ENCODE measurements around the gene NUTF2. TPM values are rescaled to one million over a fixed set of nuclear protein-coding genes. Genes with fewer than 3 reads are reported as not detected.
"Not testable (repeated sequence)": the region's sequence is repeated elsewhere in the genome, so short reads cannot be mapped to it uniquely, and the experiment has no call there.

Gene NUTF2
- 176 and 260 TPM in 2 replicates for total RNA-seq

DNA sequence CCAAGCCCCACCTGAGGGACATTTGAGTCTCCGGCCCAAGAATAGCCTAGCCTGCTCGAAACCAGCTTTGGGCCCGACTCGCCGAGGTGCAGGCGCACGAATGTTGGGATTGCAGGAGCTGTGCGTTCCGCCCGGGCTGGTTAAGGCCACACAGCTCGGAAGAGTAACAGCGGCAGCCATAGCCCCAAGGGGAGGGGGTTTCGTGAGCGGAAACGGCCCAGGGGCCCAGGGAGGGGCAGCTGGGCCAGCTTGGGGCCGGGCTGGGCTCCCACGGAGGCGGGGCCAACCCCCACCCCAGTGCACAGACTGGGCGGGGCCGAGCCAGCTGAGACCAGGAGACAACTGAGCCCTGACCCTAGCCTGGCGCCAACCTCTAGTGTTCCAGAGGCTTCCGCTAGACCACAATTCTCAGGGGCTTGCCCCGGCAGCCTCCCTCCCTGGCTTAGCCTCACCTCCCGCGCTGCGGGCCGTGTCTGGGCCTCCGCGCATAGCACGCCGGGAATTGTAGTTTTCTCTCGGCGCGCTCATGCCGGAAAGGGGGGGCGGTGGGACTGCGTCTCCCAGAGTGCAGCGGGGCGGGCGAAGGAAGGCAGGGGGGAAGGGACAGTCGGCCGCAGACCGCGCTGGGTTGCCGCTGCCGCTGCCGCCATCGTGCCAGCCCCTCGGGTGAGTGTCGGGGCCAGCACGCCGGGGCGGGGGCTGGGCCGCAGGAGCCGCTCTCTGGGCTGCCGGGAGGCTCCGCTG, at the start of gene NUTF2:
NUTF2 (plus strand) TSS at position 614 of the 744 bp plus-strand sequence. CDS start 18,198 bp downstream, outside the sequence.
- peak; percentile 94 for DNase-seq

DNA sequence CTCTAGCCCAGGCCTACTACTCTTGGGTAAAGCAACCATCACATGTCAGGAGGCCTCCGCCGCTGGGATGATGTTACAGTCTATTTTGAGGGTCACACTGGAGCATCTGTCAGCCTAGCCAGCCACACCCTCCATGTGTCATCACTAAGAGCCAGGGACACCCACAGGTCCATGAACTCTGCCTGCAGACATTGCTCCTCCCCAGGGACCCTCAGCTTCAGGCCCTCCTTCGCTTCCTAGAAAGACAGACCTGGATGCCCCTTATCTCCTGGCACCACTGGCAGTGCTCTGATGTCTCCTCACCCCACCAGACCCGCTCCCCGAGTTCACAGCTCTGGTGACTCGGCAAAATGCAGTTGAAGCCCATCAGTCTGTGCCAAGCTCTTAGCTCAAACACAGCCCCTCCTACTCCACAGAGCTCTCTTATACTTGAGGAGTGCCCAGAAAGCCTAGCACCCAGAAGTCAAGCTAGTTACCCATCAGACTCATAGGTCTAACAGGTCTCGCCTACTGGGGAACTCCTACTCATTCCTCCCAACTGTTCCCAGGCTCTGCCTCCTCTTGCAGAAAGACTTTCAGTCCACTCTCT, 46.3 kb upstream of the NUTF2 start:
- no peak for DNase-seq

- DNase-seq = no peak
Measured at GRCh38 chr16:67801241-67801640, 45.5 kb upstream of the NUTF2 start.

DNA sequence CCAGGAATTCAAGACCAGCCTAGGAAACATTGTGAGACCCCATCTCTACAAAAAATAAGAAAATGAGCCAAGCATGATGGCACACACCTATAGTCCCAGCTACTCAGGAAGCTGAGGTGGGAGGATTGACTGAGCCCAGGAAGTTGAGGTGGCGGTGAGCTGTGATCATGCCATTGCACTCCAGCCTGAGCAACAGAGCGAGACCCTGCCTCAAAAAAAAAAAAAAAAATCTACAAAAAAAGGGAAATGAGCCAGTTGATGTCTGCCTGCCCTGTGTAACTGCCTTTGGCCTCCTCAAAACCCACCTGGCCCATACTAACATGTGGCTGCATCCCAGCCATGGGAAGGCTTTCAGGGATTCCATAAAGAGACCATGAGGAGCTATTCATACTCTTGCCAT, 44.9 kb upstream of the NUTF2 start:
- DNase-seq = no peak

DNA sequence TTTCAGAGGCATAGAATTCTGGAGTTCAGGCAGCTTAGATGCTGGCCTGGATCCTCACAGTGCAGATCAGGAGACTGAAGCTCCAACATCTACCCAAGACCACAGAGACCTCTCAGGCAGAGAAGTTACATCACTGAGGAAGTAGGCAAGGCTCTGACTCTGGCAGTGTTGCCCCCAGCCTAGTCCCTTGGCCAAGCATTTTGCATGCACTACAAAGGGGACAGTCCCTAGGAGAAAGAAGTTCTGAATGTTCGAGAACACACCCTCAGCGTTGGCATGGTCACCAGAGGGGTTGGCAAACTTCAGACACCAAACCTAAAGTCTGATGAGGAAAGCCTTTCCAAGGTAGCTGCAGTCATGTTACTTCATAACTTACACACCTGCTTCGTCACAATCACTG, 42.8 kb upstream of the NUTF2 start:
- no peak for DNase-seq

GRCh38 chr16:67804853-67805542, 41.7 kb upstream of the NUTF2 start:
- no peak for DNase-seq

GRCh38 chr16:67805718-67806427, 40.9 kb upstream of the NUTF2 start:
- no peak for DNase-seq

GRCh38 chr16:67806428-67807147, 40.1 kb upstream of the NUTF2 start, which contains the start of the genes RANBP10 and TSNAXIP1:
RANBP10 (minus strand) TSS chr16:67806560; CDS start chr16:67806536, 24 bp downstream.
TSNAXIP1 (plus strand) TSS chr16:67806889; CDS start chr16:67807150, 261 bp downstream.
- peak; percentile 99 for DNase-seq

DNA sequence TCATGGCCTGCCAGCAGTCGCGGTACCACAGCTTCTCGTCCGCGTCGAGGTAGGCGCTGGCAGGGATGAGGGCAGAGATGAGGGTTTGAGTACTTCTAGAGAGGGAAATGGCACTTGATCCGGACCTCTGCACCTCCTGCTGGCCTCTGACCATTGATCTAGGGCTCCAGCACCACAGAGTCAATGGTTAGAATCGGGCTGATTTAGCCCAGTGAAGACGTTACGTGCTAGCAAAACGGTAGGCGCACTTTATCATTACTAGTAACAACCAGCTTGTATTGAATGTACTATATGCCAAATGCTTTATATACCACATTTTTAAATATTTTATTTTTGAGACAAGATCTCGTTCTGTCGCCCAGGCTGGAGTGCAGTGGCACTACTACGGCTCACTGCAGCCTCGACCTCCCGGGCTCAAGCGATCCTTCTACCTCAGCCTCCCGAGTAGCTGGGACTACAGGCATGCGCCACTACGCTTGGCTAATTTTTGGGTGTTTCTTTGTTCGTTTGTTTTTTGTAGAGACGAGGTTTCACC, 39.5 kb upstream of the NUTF2 start:
- DNase-seq = no peak

- no peak for DNase-seq
Measured at GRCh38 chr16:67811899-67812298, 34.8 kb upstream of the NUTF2 start.

DNA sequence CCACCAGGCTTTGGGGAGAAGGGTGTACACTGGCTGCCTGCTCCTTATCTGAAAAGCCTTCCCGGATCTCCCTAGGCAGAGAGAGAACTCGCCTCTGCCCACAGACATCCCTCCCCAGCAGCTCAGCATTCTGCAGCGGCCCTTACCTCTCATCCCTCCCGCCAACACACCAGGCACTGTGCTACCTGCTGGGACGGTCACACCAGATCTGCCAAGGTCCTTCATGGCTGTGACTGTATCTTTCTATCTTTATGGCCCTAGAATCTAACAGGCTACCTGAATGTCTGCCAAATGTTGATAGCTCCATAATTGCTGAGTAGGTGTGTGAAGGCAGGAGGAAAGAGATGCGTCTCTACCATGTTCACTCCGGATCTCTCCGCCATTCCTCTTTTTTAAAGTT, 32.2 kb upstream of the NUTF2 start:
- DNase-seq = no peak

GRCh38 chr16:67820608-67821259, 26.0 kb upstream of the NUTF2 start:
- no peak for DNase-seq

- DNase-seq = no peak
Measured at GRCh38 chr16:67822511-67822910, 24.2 kb upstream of the NUTF2 start.

DNA sequence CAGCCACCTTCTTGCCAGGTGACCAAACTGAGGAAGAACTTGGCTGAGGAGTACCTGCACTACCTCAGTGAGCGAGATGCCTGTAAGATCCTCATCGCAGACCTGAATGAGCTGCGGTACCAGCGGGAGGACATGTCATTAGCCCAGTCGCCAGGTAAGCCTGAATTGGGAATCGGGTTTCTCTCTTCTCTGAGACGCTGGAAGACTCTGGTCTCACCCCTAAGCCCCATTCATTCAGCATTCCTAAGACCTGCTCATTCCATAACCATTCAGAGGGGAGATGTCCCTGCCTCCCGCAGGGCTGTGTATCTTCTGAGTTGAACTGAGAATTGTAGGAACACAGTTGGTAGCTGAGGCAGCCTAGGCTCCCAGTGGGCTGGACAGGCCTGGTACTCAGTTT, 21.6 kb upstream of the NUTF2 start:
- DNase-seq = no peak

- DNase-seq = no peak
Measured at GRCh38 chr16:67825906-67826305, 20.8 kb upstream of the NUTF2 start.

- no peak for DNase-seq
Measured at GRCh38 chr16:67828651-67829050, 18.1 kb upstream of the NUTF2 start.

- DNase-seq = peak; percentile 44
Measured at GRCh38 chr16:67833030-67833414, 13.7 kb upstream of the NUTF2 start.

DNA sequence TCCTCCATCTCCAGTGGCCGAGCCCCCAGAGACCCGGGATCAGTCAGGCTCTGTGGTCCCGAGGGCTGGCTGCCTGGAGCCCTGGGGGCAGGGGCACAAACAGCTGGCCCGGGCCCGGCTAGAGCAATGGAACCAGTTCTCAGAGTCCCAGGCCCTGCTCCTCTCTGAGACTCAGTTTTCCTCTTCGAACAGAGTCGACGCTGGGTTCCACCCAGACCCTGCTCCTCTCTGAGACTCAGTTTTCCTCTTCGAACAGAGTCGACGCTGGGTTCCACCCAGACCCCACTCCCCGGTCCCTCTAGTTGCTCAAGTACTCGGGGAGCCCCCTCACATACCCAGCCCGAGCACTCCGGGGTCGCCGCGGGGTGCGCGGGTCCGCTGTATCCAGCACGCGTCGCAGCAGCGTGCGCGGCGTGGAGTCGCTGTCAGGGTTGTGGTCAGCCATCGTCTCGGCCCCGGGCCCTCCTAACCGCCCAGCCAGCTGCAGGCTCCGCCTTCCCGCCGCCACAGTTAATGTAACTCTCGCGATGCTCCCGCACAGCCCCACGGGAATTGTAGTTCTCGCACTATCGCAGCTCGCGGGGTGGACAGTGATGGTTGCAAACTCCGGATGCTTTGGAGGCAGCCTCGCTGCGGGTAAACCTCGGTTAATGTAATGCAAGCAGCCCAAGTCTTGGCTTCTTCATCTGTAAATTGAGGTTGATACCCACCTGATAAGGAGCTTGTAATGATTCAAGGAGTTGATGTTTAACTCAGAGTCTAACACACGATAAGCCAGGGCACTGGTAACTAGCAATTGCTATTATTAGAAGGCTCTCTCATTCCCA, 13.1 kb upstream of the NUTF2 start:
- DNase-seq = peak; percentile 94

DNA sequence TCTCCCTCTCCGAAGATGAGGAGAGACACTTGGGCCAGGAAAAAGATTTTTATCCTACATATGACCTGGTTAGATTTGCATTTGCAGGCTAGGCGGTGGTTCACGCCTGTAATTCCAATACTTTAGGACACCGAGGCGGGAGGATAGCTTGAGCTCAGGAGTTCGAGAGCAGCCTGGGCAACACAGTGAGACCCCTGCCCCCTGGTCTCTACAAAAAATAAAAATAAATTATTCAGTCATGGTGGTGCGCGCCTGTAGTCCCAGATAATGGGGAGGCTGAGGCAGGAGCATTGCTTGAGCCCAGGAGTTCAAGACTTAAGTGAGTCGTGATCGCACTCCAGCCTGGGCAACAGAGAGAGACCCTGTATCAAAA, 12.5 kb upstream of the NUTF2 start:
- no peak for DNase-seq

DNA sequence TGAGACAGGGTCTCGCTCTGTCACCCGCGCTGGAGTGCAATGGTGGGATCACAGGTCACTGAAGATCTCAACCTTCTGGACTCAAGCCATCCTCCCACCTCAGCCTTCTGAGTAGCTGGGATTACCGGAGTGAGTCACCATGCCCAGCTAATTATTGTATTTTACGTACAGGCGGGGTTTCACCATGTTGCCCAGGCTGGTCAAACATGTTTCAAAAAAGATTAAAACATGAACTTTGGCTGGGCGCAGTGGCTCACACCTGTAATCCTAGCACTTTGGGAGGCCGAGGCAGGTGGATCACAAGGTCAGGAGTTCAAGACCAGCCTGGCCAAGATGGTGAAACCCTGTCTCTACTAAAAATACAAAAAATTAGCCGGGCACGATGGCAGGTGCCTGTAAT, 9.5 kb upstream of the NUTF2 start:
- DNase-seq = not testable (repeated sequence)

GRCh38 chr16:67837811-67838210, 8.9 kb upstream of the NUTF2 start:
- no peak for DNase-seq
